GM19324 (cell line): ENCODE measurements around the gene PLCG2.
"Not testable (repeated sequence)": the region's sequence is repeated elsewhere in the genome, so short reads cannot be mapped to it uniquely, and the experiment has no call there.

Experiments
- ATAC-seq: cut with Tn5 transposase; IDR thresholded peaks from one replicate; pipeline ENCODE4 v1.9.1; 2021; ENCODE audit warnings: mild to moderate bottlenecking, moderate library complexity; ENCODE audit not compliant: unreplicated experiment, low FRiP score

PLCG2 gene

DNA sequence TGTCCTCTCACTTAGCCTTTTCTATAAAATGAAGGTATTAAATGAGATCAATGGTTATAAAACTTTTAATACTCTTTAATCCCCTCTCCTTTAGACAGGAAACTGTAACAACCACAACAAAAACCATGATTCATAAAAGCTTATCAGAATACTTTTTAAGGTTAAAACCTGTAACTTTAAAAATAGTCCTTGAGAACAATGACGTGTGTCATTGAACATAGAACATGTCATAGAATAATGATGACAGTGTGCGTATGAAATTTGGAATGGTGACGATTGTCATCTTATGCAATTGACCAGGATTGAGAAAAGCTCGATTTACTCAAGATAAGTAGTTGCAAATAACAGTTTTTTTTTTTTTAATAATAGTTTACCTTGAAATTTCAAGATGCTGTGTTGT lies 94.1 kb downstream of the PLCG2 start:
- ATAC-seq: no peak

DNA sequence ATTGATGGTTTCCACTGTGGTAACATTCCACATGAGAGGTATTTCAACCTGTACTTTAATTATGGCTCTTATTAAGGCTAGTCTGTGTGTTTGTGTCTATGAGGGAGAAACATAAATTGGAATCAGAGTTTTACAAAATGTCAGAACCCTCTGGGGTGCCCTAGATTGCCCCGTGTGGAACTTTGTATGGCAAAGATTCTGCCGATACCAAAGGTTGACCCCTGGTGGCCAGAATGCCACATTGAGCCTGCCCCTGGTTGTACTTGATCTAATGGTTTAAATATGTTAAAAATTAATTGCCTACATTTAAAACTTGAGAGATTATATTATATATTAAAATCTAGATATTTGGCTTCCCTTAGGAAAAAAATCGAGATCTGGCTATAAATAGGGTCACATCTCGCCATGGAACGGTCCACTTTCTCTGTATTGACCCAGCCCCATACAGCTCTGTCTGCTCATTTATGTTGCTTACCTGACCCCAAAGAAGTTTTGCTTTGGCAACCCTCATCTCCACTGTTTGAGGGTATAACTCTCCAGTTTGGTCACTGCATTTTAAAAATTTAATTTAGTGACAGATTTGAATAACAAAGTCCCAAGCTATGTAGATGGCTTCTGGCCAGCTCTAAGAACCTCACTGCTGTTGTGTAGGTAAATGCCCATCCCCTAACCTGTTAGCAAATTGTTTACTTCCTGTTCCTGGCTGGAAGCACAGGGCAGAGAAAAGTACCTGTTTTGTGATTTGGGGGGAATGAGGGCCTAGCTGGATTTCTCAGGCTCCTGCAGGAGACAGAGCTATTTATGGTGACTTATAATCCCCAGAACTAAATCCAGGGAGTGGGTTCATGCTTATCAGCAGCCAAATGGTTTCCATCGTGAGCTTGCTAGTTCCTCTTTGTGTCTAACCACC lies 95.0 kb downstream of the PLCG2 start:
- no peak for ATAC-seq

DNA sequence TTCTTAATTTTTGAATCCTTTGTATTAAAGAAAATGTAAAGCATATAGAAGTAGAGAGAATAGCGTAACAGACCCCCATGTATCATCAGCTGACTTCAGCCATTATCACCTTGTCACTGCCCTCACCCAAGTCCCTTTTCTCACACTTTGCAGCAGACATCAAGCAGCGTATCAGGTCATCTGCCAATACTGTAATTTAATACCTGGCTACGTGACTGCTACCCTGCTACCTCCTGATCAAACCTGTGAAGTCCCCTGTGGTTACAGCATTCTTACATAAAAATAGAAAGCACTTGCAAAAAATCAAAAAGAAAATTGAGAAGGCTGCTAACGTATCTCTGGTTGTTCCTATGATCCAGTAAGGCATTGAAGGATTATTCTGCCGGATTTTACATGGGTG lies 96.4 kb downstream of the PLCG2 start:
- ATAC-seq: no peak

DNA sequence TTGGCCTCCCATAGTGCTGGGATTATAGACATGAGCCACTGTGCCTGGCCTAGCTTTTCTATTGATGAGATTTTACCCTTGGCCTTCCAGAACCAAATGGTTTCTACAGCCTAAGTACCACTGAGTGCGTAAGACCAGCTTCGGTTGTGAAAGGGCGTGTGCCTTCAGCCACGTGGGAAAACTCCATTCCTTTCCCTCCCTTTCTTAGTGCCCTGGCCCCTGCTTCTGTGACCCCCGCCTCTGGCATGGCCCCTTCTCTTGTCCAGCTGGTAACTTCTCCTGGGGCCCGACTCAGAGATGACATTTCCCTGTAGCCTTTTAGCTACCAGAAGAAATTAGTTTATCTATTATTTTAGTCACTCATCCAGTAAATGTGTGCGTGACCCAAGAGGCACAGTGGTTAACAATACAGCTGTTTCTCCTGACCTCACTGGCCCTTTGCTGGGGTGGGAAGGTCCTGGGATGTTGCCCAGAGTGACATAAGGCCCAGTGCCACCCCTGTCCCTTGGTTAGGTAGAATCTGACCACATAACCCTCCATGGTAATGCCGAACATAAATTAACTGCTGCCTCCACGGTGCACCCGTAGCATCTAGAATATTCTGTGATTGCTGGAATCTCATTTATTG lies 97.3 kb downstream of the PLCG2 start:
- ATAC-seq: no peak

DNA sequence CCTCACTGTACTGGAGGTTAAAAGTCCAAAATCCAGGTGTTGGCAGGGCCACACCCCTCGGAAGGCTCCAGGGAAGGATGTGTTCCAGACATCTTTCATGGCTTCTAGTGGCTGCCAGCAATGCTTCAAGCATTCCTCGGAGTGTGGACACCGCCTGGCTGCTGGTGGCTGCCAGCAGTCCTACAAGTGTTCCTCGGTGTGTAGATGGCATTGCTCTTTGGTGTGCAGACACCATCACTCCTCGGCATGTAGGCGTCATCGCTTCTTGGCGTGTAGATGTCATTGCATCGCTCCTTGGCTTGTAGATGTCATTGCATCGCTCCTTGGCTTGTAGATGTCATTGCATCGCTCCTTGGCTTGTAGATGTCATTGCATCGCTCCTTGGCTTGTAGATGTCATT lies 98.4 kb downstream of the PLCG2 start:
- not testable (repeated sequence) for ATAC-seq

DNA sequence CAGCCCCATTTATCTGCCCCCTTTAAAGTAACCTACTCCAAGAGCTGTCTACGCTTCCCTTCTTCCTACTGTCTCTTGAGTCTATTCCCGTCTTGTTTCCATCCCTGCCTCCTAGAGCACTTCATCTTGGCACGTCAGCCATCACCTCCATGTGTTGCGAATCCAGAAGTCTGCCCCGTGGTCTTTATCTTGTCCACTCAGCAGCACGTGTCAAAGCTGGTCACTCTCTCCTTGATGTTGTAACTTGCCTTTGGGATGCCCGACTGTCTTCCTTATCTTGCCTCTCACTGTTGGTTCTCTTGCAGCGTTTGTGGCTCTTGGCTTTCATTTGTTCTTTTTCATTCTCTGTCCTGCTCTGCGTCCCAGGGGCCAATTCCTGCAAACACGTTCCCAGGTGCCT lies 99.4 kb downstream of the PLCG2 start:
- no peak for ATAC-seq

DNA sequence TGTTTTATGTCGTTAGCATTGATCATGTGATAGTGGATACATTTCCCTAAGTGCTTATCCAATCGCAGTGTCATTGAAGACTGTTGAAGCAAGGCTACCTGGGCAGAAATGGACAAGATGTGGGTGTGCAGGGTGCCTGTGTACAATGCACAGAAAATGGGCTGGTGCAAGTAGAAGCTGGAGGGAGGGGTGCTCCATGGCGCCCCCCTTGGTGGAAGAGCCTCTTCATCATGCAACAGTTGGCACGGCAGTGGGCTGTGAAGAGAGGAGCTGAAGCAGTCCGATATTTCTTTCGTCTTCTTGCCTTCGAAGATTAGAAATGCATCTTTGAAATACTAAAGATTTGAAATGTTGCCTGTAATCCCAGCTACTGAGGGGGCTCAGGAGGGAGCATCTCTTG lies 100.5 kb downstream of the PLCG2 start:
- ATAC-seq: no peak

DNA sequence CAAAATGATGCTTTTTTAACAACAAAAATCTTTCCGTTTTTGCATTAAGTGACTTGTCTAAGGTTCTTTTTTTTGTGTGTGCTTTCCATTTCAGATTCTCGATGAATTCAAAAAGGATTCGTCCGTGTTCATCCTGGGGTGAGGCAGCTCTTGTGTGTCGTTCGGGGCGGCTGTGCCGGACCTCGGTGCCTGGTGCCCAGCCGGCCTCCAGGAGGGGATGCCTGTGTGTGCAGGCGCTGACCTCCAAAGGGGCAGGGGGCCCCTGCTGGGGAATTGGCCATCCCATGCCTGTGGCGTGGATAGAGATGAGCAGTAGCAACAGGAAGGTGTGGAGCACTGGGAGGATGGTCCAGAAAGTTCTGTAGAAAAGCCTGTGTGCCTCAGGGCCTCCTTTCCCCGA lies 101.7 kb downstream of the PLCG2 start:
- no peak for ATAC-seq

DNA sequence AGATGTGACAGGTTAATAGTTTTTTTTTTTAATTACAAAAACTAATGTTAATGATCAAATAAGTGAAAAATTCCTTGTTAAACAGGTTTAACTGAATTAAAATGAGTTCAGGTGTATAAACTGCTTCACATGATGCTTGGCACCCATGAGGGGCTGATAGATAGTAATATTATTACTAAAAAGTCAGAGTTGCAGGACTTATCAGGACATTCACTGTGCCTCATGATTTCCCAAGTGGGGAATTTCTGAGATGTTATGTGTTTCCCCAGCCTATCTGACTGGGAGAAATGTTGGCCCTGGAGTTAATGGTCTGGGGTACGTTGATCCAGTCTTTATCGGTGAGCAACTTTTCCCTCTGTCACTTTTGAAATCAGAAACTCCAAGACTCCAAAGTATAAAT lies 102.1 kb downstream of the PLCG2 start:
- no peak for ATAC-seq

DNA sequence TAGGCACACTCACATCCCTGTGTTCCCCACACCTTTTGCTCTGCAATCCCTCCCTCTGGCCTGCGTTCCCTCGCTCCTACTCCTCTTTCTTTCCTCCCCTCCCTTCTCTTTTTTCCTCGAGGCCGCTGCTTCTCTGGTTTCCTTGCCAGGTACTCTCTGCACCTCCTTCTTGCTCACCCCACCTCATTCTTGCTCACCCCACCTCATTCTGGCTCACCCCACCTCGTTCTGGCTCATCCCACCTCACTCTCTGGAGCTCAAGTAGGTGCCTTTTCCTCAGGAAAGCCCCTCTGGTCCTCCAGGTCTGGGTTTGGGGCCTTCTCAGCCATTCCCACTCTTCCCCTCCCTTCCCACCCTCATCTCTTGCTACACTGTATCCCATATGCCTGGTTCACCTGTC lies 103.5 kb downstream of the PLCG2 start:
- no peak for ATAC-seq

DNA sequence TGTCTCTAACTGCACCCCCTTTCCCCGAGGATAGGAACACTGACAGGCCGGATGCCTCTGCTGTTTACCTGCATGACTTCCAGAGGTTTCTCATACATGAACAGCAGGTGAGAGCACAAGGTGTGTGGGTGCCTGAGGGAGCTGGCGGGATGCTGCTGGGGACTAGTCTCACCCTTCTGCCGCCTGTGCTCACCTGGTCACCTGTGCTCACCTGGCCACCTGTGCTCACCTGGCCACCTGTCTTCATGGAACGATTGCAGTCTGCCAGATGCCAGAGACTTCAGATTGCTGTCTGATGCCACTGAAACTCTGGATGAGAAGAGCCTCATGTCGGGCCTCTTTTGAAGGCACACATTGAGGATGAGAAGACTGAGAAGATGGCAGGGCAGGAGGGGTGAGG lies 104.1 kb downstream of the PLCG2 start:
- ATAC-seq: no peak

DNA sequence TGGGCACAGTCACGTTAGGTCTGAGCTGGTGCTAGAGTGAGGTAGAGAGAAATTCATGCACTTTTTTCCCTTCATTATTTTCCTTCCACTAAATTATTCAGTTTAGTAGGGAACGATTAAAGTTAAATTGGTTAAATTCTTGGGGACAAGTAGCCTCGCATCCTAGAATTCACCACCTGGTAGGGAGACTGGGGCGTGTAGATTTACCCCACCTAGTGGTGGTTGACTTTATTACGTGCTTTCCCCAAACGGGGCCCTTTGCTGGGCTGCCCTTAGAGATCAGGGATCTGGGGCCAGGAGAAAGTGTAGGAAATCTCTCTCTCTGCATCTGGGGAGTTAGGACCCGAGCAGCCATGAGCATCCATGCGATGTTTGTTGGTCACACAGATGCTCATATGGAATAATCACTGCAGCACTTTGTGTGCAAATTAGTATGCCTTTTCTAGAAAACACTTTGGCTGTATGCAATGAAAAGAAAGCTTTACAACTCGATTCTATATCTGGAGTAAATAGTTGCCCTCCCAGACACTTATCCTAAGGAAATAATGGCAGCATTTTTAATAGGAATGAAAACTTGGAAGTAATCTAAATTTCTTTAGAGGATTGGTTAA lies 107.0 kb downstream of the PLCG2 start:
- ATAC-seq: no peak

DNA sequence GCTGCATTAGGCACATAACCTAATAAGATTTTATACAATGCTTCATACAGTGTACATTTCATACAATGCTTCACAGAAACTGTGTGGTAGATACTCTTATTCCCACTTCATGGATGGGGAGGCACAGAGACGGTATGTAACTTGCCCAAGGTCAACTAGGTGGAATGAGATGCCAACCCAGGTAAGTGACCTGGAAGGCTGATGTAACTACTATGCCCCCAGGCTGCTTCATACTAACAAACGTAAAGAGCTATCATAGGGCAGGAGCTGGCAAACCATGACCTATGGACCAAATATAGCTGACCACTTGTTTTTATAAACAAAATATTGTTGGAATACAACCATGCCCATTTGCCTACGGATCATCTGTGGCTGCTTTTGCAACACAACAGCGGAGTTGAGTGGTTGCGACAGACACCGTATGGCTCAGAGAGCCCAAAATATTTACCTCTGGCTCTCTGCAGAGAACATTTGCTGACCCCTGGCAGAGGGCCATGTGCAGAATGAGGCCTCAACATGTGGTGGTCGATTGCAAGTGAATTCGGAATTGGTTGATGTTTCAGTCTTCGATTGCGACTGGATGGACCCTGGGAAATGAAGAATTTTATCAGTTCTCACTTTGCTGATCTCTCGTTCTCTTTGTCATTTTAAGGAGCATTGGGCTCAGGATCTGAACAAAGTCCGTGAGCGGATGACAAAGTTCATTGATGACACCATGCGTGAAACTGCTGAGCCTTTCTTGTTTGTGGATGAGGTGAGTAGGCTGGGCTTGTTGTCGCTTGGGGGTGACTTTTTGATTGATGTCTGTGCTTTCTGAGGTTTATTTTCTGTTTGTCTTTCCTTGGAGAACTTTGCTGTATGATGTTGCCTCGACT lies 109.7 kb downstream of the PLCG2 start:
- no peak for ATAC-seq

DNA sequence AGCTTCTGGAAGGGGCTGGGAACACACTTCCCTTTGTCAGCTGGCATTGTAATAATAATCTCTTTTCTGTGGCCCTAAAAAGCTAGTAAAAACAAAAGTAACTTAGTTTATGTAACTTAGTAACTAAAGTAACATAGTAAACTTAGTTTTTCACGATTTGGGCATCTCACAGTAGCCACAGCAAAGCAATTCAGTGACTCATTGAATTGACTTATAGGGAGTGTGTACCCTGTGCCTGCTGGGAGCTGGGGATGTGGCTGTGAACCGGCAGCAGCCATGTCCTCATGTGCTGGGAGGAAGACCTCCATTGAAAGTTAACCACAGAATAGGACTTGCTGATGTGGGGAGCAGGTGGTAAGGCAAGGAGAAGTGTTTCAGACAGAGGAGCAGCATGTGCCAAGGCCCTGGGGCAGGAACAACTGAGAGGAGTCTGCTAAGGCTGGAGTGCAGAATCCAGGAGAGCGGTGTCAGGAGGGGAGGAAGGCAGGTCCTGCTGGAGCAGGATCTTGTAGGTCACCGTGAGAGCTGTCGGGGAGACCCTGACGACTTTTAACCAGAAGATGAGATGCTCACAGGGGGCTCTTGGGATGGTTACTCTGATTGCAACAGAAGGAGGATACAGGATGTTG lies 112.8 kb downstream of the PLCG2 start:
- ATAC-seq: no peak

DNA sequence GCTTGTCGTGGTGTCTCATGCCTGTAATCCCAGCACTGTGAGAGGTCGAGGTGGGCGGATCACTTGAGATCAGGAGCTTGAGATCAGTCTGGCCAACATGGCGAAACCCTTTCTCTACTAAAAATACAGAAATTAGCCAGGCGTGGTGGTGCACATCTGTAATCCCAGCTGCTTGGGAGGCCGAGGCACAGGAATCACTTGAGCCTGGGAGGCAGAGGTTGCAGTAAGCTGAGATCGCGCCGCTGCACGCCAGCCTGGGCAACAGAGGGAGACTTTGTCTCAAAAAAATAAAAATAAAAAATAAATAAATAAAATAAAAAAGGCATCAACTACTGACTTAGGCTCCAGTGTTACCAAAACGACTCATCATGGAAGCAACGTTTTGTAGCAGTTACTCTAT lies 115.5 kb downstream of the PLCG2 start:
- no peak for ATAC-seq

DNA sequence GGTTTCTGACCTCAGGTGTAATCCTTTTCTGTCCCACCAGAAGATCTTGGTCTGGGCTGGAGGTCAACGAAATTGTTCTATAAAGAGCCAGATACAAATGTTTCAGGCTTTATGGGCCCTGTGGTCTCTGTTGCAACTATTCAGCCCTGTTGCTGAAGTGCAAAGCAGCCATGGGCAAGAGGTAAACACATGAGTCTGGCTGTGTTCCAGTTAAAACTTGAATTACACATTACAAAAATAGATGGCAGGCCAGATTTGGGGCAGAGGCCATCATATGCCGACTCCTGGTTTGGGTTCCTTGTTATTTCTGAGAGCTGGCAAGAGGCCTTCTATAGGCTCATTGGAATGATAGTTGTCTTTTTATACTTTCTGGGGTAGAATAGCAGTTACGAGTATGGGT lies 117.8 kb downstream of the PLCG2 start:
- ATAC-seq: no peak

DNA sequence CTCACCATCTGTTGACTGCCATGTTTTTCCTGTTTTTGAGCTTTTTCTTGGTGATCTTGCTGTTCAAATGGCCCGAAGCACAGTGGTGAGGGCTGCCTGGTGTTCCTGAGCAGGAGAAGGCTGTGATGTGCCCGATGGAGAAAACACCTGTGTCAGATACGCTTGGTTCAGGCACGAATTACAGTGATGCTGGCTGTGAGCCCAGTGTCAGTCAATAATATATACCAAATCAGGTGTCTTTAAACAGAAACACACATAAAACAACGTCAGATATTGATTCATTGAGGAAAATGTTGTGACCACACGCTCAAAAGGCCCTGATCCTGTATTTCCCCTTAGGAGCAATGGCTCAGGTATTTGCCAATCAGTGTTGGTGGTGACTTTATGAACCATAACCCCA lies 120.5 kb downstream of the PLCG2 start:
- no peak for ATAC-seq

DNA sequence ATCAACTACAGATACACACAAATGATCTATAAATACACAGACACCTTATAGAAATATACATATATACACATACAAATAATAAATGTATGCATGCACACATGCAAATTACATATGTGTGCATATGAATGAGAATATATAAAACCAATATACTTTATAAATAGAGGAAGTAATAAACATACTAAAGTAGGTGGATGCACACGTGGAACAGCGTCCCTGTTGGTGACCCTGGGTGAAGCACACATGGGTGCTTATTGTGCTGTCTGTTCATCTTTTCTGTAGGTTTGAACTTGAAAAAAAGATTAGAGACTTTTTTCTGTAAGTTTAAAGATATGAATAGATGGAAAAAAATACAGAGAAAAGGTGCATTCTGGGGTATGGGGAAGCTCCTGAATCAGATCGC lies 120.9 kb downstream of the PLCG2 start:
- ATAC-seq: no peak

DNA sequence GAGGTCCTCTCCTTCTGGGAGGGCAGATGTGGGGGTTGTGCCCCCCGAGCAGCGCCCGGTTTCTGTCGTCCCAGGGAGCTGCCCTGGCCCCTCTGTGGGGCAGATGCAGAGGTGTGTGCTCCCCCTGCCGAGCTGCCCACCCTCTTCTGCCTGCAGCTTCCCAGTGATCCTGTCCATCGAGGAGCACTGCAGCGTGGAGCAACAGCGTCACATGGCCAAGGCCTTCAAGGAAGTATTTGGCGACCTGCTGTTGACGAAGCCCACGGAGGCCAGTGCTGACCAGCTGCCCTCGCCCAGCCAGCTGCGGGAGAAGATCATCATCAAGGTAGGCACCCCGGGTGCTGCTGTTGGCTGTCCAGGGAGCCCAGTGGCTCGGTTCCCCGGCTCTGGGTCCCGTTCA lies 121.4 kb downstream of the PLCG2 start:
- no peak for ATAC-seq

DNA sequence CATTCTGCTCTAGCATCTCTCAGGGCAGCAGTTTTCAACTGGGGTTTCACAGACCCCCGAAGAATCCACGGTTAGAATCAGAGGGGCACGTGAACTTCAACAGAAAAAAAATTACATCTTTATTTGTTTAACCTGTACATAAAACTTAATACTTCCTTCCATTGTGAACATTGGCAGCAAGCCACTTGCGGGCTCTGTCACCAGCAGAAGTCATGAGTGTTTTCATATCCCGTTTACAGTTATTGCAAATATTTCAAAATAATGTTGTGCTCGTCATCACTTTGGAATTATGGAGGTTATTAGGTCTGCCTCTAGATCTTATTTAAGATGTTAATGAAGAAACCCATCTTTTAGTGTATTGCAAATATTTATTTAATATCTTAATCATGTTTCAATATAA lies 122.4 kb downstream of the PLCG2 start:
- ATAC-seq: no peak
